ENCODE results near the gene D2HGDH.

The D2HGDH gene

GRCh38 chr2:241724975-241725870, 9.2 kb upstream of the D2HGDH start:
- no peak for FAIRE-seq
- no peak for TF ChIP-seq CTCF (IDR thresholded peaks at IDR 0.05; ENCODE audit: insufficient read depth, missing control alignments)
- DNase-seq (ENCODE audit: insufficient read length, low spot score), result no peak

- FAIRE-seq (no peak), DNase-seq (ENCODE audit: insufficient read length, low spot score) (no peak)
- no peak for TF ChIP-seq CTCF (IDR thresholded peaks at IDR 0.05; ENCODE audit: insufficient read depth, missing control alignments)
Measured at GRCh38 chr2:241726459-241726858, 8.0 kb upstream of the D2HGDH start.

DNA sequence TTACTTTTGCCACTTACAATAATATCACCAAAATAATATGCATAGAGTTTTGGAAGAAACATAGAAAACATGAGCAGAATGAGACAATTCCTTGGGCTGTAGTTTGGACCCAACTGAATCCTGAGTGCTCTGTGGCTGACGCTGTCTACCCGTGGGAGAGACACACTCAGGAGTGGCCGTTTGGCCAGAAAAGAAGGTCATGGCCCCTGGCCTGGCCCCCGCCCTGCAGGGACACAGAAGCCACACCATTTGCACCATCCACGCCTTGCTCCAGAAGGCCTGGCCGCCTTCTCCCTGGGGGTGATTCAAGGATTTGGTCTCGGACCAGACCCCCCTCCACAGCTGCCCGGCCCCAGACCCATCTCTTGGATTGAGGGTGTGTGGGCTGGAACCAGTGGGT, 6.4 kb upstream of the D2HGDH start:
- no peak for FAIRE-seq
- DNase-seq (ENCODE audit: insufficient read length, low spot score), result peak; percentile 7
- no peak for TF ChIP-seq CTCF (IDR thresholded peaks at IDR 0.05; ENCODE audit: insufficient read depth, missing control alignments)

GRCh38 chr2:241728627-241729026, 5.8 kb upstream of the D2HGDH start:
- DNase-seq (ENCODE audit: insufficient read length, low spot score), result peak; percentile 16
- TF ChIP-seq CTCF (IDR thresholded peaks at IDR 0.05; ENCODE audit: insufficient read depth, missing control alignments), result no peak
- no peak for FAIRE-seq

GRCh38 chr2:241729868-241730267, 4.6 kb upstream of the D2HGDH start:
- DNase-seq (ENCODE audit: insufficient read length, low spot score), result no peak
- FAIRE-seq, result no peak
- TF ChIP-seq CTCF (IDR thresholded peaks at IDR 0.05; ENCODE audit: insufficient read depth, missing control alignments), result no peak

DNA sequence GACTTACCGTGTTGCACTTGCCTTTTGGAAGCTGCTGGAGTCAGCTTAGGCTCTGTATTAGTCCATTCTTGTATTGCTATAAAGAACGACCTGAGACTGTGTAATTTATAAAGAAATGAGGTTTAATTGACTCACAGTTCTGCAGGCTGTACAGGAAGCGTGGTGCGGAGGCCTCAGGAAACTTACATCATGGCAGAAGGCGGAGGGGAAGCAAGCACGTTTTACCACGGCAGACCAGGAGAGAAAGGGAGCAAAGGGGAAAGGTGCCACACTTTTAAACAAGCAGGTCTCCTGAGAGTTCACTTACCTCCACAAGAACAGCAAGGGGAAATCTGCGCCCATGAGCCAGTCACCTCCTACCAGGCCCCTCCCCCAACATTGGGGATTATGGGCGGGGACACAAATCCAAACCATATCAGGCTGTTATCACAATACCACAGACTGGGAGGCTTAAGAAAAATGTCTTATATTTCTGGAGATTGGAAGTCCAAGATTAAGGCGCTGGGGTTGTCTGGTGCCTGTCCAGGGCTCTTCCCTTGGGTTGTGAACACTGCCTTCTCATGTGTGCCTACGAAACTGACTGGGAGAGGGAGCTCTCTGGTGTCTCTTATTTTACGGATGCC, 3.6 kb upstream of the D2HGDH start:
- FAIRE-seq, result no peak
- no peak for TF ChIP-seq CTCF (IDR thresholded peaks at IDR 0.05; ENCODE audit: insufficient read depth, missing control alignments)
- DNase-seq (ENCODE audit: insufficient read length, low spot score), result peak; percentile 17

Measured in D721Med (cell line).